ENCODE data around the gene DUSP9.
"Not testable (repeated sequence)": the region's sequence is repeated elsewhere in the genome, so short reads cannot be mapped to it uniquely, and the experiment has no call there.

The DUSP9 gene

GRCh38 chrX:153689654-153690465, 42.9 kb downstream of the DUSP9 start:
- DNase-seq (ENCODE audit: low read depth in 1 of 2, low spot score in 1 of 2) = no peak

GRCh38 chrX:153690466-153690865, 43.5 kb downstream of the DUSP9 start:
- DNase-seq (ENCODE audit: low read depth in 1 of 2, low spot score in 1 of 2) = no peak

GRCh38 chrX:153691032-153691827, 44.2 kb downstream of the DUSP9 start:
- DNase-seq (ENCODE audit: low read depth in 1 of 2, low spot score in 1 of 2) = not testable (repeated sequence)

GRCh38 chrX:153692003-153692402, 45.0 kb downstream of the DUSP9 start:
- no peak for DNase-seq (ENCODE audit: low read depth in 1 of 2, low spot score in 1 of 2)

GRCh38 chrX:153692611-153693156, 45.7 kb downstream of the DUSP9 start:
- no peak for DNase-seq (ENCODE audit: low read depth in 1 of 2, low spot score in 1 of 2)

GRCh38 chrX:153693216-153694086, 46.4 kb downstream of the DUSP9 start:
- DNase-seq (ENCODE audit: low read depth in 1 of 2, low spot score in 1 of 2) = no peak

- DNase-seq (ENCODE audit: low read depth in 1 of 2, low spot score in 1 of 2) = not testable (repeated sequence)
Observed at GRCh38 chrX:153694256-153694655, 47.3 kb downstream of the DUSP9 start.

- no peak for DNase-seq (ENCODE audit: low read depth in 1 of 2, low spot score in 1 of 2)
Observed at GRCh38 chrX:153694687-153695270, 47.8 kb downstream of the DUSP9 start.

- no peak for DNase-seq (ENCODE audit: low read depth in 1 of 2, low spot score in 1 of 2)
Observed at GRCh38 chrX:153696100-153696499, 49.1 kb downstream of the DUSP9 start.

GRCh38 chrX:153696538-153696937, 49.5 kb downstream of the DUSP9 start:
- not testable (repeated sequence) for DNase-seq (ENCODE audit: low read depth in 1 of 2, low spot score in 1 of 2)

GRCh38 chrX:153696986-153697722, 50.2 kb downstream of the DUSP9 start:
- not testable (repeated sequence) for DNase-seq (ENCODE audit: low read depth in 1 of 2, low spot score in 1 of 2)

- DNase-seq (ENCODE audit: low read depth in 1 of 2, low spot score in 1 of 2) = no peak
Observed at GRCh38 chrX:153697924-153698865, 51.2 kb downstream of the DUSP9 start.

GRCh38 chrX:153699210-153699783, 52.3 kb downstream of the DUSP9 start:
- DNase-seq (ENCODE audit: low read depth in 1 of 2, low spot score in 1 of 2) = not testable (repeated sequence)

- not testable (repeated sequence) for DNase-seq (ENCODE audit: low read depth in 1 of 2, low spot score in 1 of 2)
Observed at GRCh38 chrX:153699784-153700371, 52.9 kb downstream of the DUSP9 start.

GRCh38 chrX:153700376-153700945, 53.5 kb downstream of the DUSP9 start:
- no peak for DNase-seq (ENCODE audit: low read depth in 1 of 2, low spot score in 1 of 2)

Data from activated T-helper 1 cell treated with anti-CD3 and anti-CD28 coated beads, Interleukin-2, amount 50 U/mL, for 16 hours (primary cell).